Activated CD4-positive, alpha-beta T cell treated with anti-CD3 and anti-CD28 coated beads, Interleukin-2, amount 10 ng/mL, durations not matched to agents 24 days and 14 days (primary cell): ENCODE measurements around the gene CDH4. TPM values are rescaled to one million over a fixed set of nuclear protein-coding genes. Genes with fewer than 3 reads are reported as not detected.
"Not testable (repeated sequence)": the region's sequence is repeated elsewhere in the genome, so short reads cannot be mapped to it uniquely, and the experiment has no call there.

Experiments used
- DNase-seq: peaks from one replicate; pipeline ENCODE4 v3.0.0; 2022
- H3K27ac Mint-ChIP-seq: one replicate; pipeline ENCODE4 v1.8.0; 2022; ENCODE audit warnings: mild to moderate bottlenecking, mixed read lengths
- H3K27me3 Mint-ChIP-seq: one replicate; pipeline ENCODE4 v1.8.0; 2022; ENCODE audit warnings: mixed read lengths
- H3K36me3 Mint-ChIP-seq: one replicate; pipeline ENCODE4 v1.8.0; 2022; ENCODE audit warnings: low read depth, mild to moderate bottlenecking, mixed read lengths
- H3K4me1 Mint-ChIP-seq: one replicate; pipeline ENCODE4 v1.8.0; 2021; ENCODE audit warnings: mixed read lengths
- H3K4me3 Mint-ChIP-seq: one replicate; pipeline ENCODE4 v1.8.0; 2022; ENCODE audit warnings: mild to moderate bottlenecking, moderate library complexity, mixed read lengths
- H3K9me3 Mint-ChIP-seq: one replicate; pipeline ENCODE4 v1.8.0; 2021; ENCODE audit warnings: mixed read lengths
- intact Hi-C: fragments of 100-400 bp; cut with micrococcal nuclease; formaldehyde crosslinking; loops from one replicate; pipeline ENCODE4 v1.15.1; 2023
- total RNA-seq: library from RNA; stranded (reverse); gene quantifications from 2 replicates; pipeline ENCODE4 v1.2.3, GENCODE V29; 2022

The CDH4 gene
- total RNA-seq, 1 donor from 2014 or later, result not detected

GRCh38 chr20:61845233-61845671, 593.2 kb downstream of the CDH4 start:
- Mint-ChIP-seq H3K36me3 (no peaks in the 10 kb centered on the region), H3K27me3 (no peaks in the 10 kb centered on the region), H3K9me3 (no peaks in the 10 kb centered on the region), H3K4me1 (no peaks in the 10 kb centered on the region), H3K4me3 (no peak overlapping the region), H3K27ac (no peak overlapping the region)
- intact Hi-C loops, result no loop called here
- no peak for DNase-seq

GRCh38 chr20:61846074-61846473, 594.0 kb downstream of the CDH4 start:
- no peak overlapping the region for H3K4me3 Mint-ChIP-seq
- no peaks in the 10 kb centered on the region for H3K4me1 Mint-ChIP-seq
- DNase-seq, result no peak
- H3K9me3 Mint-ChIP-seq, result no peaks in the 10 kb centered on the region
- no peaks in the 10 kb centered on the region for H3K36me3 Mint-ChIP-seq
- intact Hi-C loops, result no loop called here
- no peaks in the 10 kb centered on the region for H3K27me3 Mint-ChIP-seq
- H3K27ac Mint-ChIP-seq, result no peak overlapping the region

- intact Hi-C loops, result no loop called here
- H3K4me3 Mint-ChIP-seq, result no peak overlapping the region
- DNase-seq, result no peak
- H3K4me1 Mint-ChIP-seq, result no peaks in the 10 kb centered on the region
- H3K27ac Mint-ChIP-seq, result no peak overlapping the region
- no peaks in the 10 kb centered on the region for H3K27me3 Mint-ChIP-seq
- H3K9me3 Mint-ChIP-seq, result no peaks in the 10 kb centered on the region
- H3K36me3 Mint-ChIP-seq, result no peaks in the 10 kb centered on the region
Observed at GRCh38 chr20:61846741-61847419, 594.8 kb downstream of the CDH4 start.

GRCh38 chr20:61847420-61847748, 595.3 kb downstream of the CDH4 start:
- H3K9me3 Mint-ChIP-seq, result no peaks in the 10 kb centered on the region
- intact Hi-C loops, result no loop called here
- no peaks in the 10 kb centered on the region for H3K4me1 Mint-ChIP-seq
- no peaks in the 10 kb centered on the region for H3K36me3 Mint-ChIP-seq
- no peak overlapping the region for H3K4me3 Mint-ChIP-seq
- H3K27me3 Mint-ChIP-seq, result no peaks in the 10 kb centered on the region
- DNase-seq, result no peak
- H3K27ac Mint-ChIP-seq, result no peak overlapping the region

GRCh38 chr20:61847986-61848385, 595.9 kb downstream of the CDH4 start:
- H3K9me3 Mint-ChIP-seq, result no peaks in the 10 kb centered on the region
- no peak overlapping the region for H3K27ac Mint-ChIP-seq
- no peaks in the 10 kb centered on the region for H3K4me1 Mint-ChIP-seq
- intact Hi-C loops, result no loop called here
- no peaks in the 10 kb centered on the region for H3K36me3 Mint-ChIP-seq
- no peaks in the 10 kb centered on the region for H3K27me3 Mint-ChIP-seq
- no peak overlapping the region for H3K4me3 Mint-ChIP-seq
- DNase-seq, result no peak

GRCh38 chr20:61848851-61849250, 596.8 kb downstream of the CDH4 start:
- H3K9me3 Mint-ChIP-seq, result no peaks in the 10 kb centered on the region
- no peak overlapping the region for H3K4me3 Mint-ChIP-seq
- no peaks in the 10 kb centered on the region for H3K4me1 Mint-ChIP-seq
- H3K27ac Mint-ChIP-seq, result no peak overlapping the region
- intact Hi-C loops, result no loop called here
- H3K36me3 Mint-ChIP-seq, result no peaks in the 10 kb centered on the region
- no peak for DNase-seq
- H3K27me3 Mint-ChIP-seq, result no peaks in the 10 kb centered on the region

GRCh38 chr20:61849376-61849775, 597.3 kb downstream of the CDH4 start:
- H3K36me3 Mint-ChIP-seq, result no peaks in the 10 kb centered on the region

GRCh38 chr20:61849822-61850221, 597.8 kb downstream of the CDH4 start:
- no peak overlapping the region for H3K4me3 Mint-ChIP-seq
- H3K27me3 Mint-ChIP-seq, result no peaks in the 10 kb centered on the region
- no peaks in the 10 kb centered on the region for H3K36me3 Mint-ChIP-seq
- intact Hi-C loops, result no loop called here
- H3K27ac Mint-ChIP-seq, result no peak overlapping the region
- no peak for DNase-seq
- no peaks in the 10 kb centered on the region for H3K9me3 Mint-ChIP-seq
- no peaks in the 10 kb centered on the region for H3K4me1 Mint-ChIP-seq

More at GRCh38 chr20:61849376-61849775, 597.3 kb downstream of the CDH4 start:
- no peak overlapping the region for H3K4me3 Mint-ChIP-seq
- H3K9me3 Mint-ChIP-seq, result no peaks in the 10 kb centered on the region
- H3K27me3 Mint-ChIP-seq, result no peaks in the 10 kb centered on the region
- no peaks in the 10 kb centered on the region for H3K4me1 Mint-ChIP-seq
- no peak for DNase-seq
- intact Hi-C loops, result no loop called here
- H3K27ac Mint-ChIP-seq, result no peak overlapping the region

- Mint-ChIP-seq H3K9me3 (no peaks in the 10 kb centered on the region), H3K4me1 (no peaks in the 10 kb centered on the region)
Observed at GRCh38 chr20:61850457-61850856, 598.4 kb downstream of the CDH4 start.

GRCh38 chr20:61850926-61851900, 599.2 kb downstream of the CDH4 start:
- Mint-ChIP-seq H3K4me1 (no peaks in the 10 kb centered on the region), H3K4me3 (no peak overlapping the region), H3K9me3 (no peaks in the 10 kb centered on the region), H3K27me3 (no peaks in the 10 kb centered on the region), H3K36me3 (no peaks in the 10 kb centered on the region), H3K27ac (no peak overlapping the region)
- no peak for DNase-seq
- intact Hi-C loops, result no loop called here

More at GRCh38 chr20:61850457-61850856, 598.4 kb downstream of the CDH4 start:
- intact Hi-C loops, result no loop called here
- DNase-seq, result no peak
- Mint-ChIP-seq H3K4me3 (no peak overlapping the region), H3K27ac (no peak overlapping the region), H3K27me3 (no peaks in the 10 kb centered on the region), H3K36me3 (no peaks in the 10 kb centered on the region)

- no peak overlapping the region for H3K27ac Mint-ChIP-seq
- H3K4me3 Mint-ChIP-seq, result no peak overlapping the region
- no peaks in the 10 kb centered on the region for H3K4me1 Mint-ChIP-seq
- H3K27me3 Mint-ChIP-seq, result no peaks in the 10 kb centered on the region
- intact Hi-C loops, result no loop called here
- H3K36me3 Mint-ChIP-seq, result no peaks in the 10 kb centered on the region
- no peaks in the 10 kb centered on the region for H3K9me3 Mint-ChIP-seq
- no peak for DNase-seq
Observed at GRCh38 chr20:61852268-61853072, 600.4 kb downstream of the CDH4 start.

GRCh38 chr20:61853073-61854005, 601.3 kb downstream of the CDH4 start:
- no peak overlapping the region for H3K4me3 Mint-ChIP-seq
- H3K27me3 Mint-ChIP-seq, result no peaks in the 10 kb centered on the region
- intact Hi-C loops, result no loop called here
- H3K9me3 Mint-ChIP-seq, result no peaks in the 10 kb centered on the region
- no peaks in the 10 kb centered on the region for H3K36me3 Mint-ChIP-seq
- H3K4me1 Mint-ChIP-seq, result no peaks in the 10 kb centered on the region
- DNase-seq, result no peak
- no peak overlapping the region for H3K27ac Mint-ChIP-seq

- H3K27ac Mint-ChIP-seq, result not testable (repeated sequence)
Observed at GRCh38 chr20:61854538-61854937, 602.5 kb downstream of the CDH4 start.

More at GRCh38 chr20:61854538-61854937, 602.5 kb downstream of the CDH4 start:
- H3K9me3 Mint-ChIP-seq, H3K36me3 Mint-ChIP-seq, intact Hi-C loops, H3K4me1 Mint-ChIP-seq, DNase-seq, H3K27me3 Mint-ChIP-seq, H3K4me3 Mint-ChIP-seq: not testable (repeated sequence)
